Measurements from ENCODE around the gene PICK1. TPM values are rescaled to one million over a fixed set of nuclear protein-coding genes. Genes with fewer than 3 reads are reported as not detected.

Gene PICK1
- total and polyA plus RNA-seq, 2 of the 13 experiments (the other 11 are each of a cell fraction or from before 2014, with no cell fraction given): 19.3 to 25.3 TPM

DNA sequence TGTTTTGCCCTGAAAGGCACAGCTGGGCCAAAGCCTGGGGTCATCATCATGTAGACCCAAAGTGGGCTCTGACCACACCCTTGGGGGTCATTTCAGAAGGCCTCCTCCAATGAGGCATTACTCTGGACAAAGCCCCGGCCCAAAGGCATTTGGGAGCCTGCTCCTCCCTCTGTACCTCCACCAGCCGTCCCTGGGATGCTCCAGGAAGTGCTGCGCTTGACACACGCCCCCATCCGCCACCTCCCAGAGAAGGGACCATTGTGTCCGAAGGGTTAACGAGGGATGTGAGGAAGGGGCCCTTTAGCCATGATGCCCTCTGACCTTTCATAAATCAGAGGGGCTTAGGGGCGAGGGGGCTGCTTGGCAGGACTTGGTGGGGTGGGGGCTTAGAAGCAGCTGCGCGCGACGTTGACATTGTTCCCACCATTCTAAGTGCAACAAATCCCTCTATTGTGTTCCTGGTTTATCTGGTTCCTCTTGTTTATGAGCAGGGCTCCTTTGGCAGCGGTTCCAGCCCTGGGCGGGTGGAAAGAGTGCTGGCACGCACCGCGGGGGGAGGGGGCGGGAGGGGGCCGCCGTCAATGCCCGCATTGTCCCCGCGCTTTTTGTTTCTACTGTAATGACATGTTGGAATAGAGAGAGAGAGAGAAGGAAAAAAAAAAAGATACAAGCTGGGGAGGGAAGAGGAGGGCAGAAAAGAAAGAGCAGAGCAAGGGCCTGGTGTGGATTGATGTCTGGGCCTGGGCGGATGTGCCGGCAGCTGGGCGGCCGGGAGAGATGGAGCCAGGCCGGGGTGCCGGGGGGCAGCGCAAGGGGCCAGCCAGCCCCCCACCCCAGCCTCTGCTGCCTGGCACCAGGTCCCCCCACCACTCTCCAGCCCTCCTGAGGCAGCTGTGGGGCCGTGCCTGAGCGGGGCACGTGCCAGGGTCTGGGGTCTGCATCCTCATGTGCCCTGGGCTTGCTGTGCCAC lies 40.7 kb upstream of the PICK1 start:
- Histone ChIP-seq H2AFZ (ENCODE audit: low read length) (no peak overlapping the region), H4K20me1 (ENCODE audit: insufficient read depth, low read length) (no peaks in the 10 kb centered on the region), H3K27ac (ENCODE audit: extremely low read length, insufficient read depth, low read length) (no peak overlapping the region), H3K4me1 (ENCODE audit: insufficient read depth, low read length) (peaks cover 79% of the 10 kb centered on the region), H3K79me2 (ENCODE audit: insufficient read depth, low read length) (no peaks in the 10 kb centered on the region), H3K9ac (ENCODE audit: insufficient read depth, low read depth, low read length) (no peak overlapping the region), H3K4me2 (ENCODE audit: low read depth, low read length) (no peak overlapping the region), H3K4me3 (replicated peaks in 1 of 3; ENCODE audit: insufficient read depth in 1 of 3, low read depth in 2 of 3, low read length in 3 of 3) (no peak overlapping the region), H3K36me3 (replicated peaks in 1 of 2; ENCODE audit: control insufficient read depth in 1 of 2, insufficient read depth in 2 of 2, low read length in 2 of 2) (no peaks in the 10 kb centered on the region), H3K27me3 (ENCODE audit: control insufficient read depth in 1 of 2, insufficient read depth in 2 of 2, low read length in 2 of 2) (no peaks in the 10 kb centered on the region), H3K9me3 (ENCODE audit: low read length) (no peaks in the 10 kb centered on the region; the same call in 1 of the 2 replicates)
- CTCF ChIA-PET (ENCODE audit: low intra/inter-chr PET ratio, low total read pairs): no interaction called here
- no TSS peak for BruUV-seq (replicated peaks)
- DNase-seq (ENCODE audit: low spot score) (no peak), FAIRE-seq (no peak), ATAC-seq (no peak)
- in situ Hi-C loops (cut with HindIII; ENCODE audit: extremely low pct_ligation_motif_present, low pct_unique_long_range_greater_than_20kb): no loop called here
- TF ChIP-seq ZNF549 (CRISPR knock-in tag; IDR thresholded peaks at IDR 0.05) (no peak), GABPA (IDR thresholded peaks at IDR 0.05; ENCODE audit: low read depth, low read length) (no peak), GABPA (CRISPR knock-in tag; IDR thresholded peaks at IDR 0.05; ENCODE audit: low read depth) (peak; percentile 50), ZMYM3 (CRISPR knock-in tag; IDR thresholded peaks at IDR 0.05) (no peak), GATAD2A (CRISPR knock-in tag; IDR thresholded peaks at IDR 0.05) (peak; percentile 17; the same call in 1 of the 2 replicates), YEATS4 (CRISPR knock-in tag; IDR thresholded peaks at IDR 0.05; ENCODE audit: borderline replicate concordance) (no peak), ZBTB42 (CRISPR knock-in tag; IDR thresholded peaks at IDR 0.05) (no peak), KDM1A (CRISPR knock-in tag; IDR thresholded peaks at IDR 0.05) (no peak), THAP8 (CRISPR knock-in tag; IDR thresholded peaks at IDR 0.05; ENCODE audit: borderline replicate concordance) (no peak), ZNF652 (CRISPR knock-in tag; IDR thresholded peaks at IDR 0.05; ENCODE audit: borderline replicate concordance, low read depth) (peak; percentile 24; the same call in 1 of the 2 replicates), SETDB1 (CRISPR knock-in tag; IDR thresholded peaks at IDR 0.05; ENCODE audit: borderline replicate concordance) (no peak), HOXA5 (CRISPR knock-in tag; IDR thresholded peaks at IDR 0.05) (no peak), PTBP1 (IDR thresholded peaks at IDR 0.05; ENCODE audit: low read depth, low read length, poor library complexity, severe bottlenecking) (no peak), ZNF761 (CRISPR knock-in tag; conservative IDR thresholded peaks at IDR 0.05) (no peak), KDM2A (CRISPR knock-in tag; IDR thresholded peaks at IDR 0.05; ENCODE audit: borderline replicate concordance, low read depth) (no peak)
- TF ChIP-seq, protein P1, sequence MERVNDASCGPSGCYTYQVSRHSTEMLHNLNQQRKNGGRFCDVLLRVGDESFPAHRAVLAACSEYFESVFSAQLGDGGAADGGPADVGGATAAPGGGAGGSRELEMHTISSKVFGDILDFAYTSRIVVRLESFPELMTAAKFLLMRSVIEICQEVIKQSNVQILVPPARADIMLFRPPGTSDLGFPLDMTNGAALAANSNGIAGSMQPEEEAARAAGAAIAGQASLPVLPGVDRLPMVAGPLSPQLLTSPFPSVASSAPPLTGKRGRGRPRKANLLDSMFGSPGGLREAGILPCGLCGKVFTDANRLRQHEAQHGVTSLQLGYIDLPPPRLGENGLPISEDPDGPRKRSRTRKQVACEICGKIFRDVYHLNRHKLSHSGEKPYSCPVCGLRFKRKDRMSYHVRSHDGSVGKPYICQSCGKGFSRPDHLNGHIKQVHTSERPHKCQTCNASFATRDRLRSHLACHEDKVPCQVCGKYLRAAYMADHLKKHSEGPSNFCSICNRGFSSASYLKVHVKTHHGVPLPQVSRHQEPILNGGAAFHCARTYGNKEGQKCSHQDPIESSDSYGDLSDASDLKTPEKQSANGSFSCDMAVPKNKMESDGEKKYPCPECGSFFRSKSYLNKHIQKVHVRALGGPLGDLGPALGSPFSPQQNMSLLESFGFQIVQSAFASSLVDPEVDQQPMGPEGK (CRISPR knock-in tag; IDR thresholded peaks at IDR 0.05): peak; percentile 41; the same call in 1 of the 2 replicates
- TF ChIP-seq, protein P2, sequence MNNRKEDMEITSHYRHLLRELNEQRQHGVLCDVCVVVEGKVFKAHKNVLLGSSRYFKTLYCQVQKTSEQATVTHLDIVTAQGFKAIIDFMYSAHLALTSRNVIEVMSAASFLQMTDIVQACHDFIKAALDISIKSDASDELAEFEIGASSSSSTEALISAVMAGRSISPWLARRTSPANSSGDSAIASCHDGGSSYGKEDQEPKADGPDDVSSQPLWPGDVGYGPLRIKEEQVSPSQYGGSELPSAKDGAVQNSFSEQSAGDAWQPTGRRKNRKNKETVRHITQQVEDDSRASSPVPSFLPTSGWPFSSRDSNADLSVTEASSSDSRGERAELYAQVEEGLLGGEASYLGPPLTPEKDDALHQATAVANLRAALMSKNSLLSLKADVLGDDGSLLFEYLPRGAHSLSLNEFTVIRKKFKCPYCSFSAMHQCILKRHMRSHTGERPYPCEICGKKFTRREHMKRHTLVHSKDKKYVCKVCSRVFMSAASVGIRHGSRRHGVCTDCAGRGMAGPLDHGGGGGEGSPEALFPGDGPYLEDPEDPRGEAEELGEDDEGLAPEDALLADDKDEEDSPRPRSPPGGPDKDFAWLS (CRISPR knock-in tag; IDR thresholded peaks at IDR 0.05; ENCODE audit: borderline replicate concordance): no peak
- intact Hi-C loops (cut with micrococcal nuclease; ENCODE audit: unreplicated experiment): no loop called here
- WGBS (ENCODE audit: low lambda C conversion rate): 76% methylated on average over 26 of the region's 33 CpGs
- POLR2A ChIA-PET: no interaction called here

Data from HepG2 (cell line).